ENCODE data around the gene EVC.

EVC gene

DNA sequence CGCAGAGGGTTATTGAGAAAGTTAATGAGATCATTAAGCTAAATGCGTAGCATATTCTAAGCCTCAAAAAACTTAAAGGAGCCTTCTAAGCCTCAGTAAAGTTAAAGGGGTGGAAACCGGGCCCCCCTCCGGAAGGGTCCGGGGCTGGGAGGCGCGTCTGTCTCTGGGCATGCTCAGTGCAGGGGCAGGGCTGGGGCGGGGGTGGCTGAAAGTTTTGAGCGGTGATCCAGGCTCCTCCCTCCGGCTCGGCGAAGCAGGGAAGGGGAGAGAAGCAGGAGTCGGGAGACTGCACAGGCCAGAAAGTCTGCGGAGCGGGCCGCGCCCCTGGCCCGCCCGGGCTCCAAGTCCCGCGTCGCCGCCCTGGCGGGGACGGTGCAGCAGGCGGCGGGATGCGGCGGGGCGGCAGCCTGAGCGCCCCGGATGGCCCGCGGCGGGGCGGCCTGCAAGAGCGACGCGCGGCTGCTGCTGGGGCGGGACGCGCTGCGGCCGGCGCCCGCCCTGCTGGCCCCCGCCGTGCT is at the start of gene EVC:
EVC (plus strand) TSS at position 241 of the 518 bp plus-strand sequence; CDS start at position 421, 180 bp downstream.
- peak; percentile 93 for DNase-seq (ENCODE audit: low spot score)

DNA sequence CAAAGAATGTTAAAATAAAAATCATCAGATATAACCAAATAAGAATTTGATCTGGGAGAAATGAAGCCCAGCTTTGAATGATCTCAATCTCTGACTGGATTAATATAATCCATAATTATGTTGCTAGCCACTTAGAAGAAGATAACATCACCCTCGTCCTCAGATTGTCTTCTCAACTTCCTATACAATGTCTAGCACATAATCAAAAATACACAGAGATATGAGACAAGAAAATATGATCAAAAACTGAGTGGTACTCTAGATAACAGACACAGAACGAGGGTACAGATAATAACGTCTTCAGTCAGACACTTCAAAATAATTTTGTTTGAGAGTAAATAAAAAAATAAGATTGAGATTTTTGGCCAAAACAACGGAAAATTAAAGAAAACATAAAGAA is 49.8 kb upstream of the EVC start:
- DNase-seq (ENCODE audit: low spot score): no peak

DNA sequence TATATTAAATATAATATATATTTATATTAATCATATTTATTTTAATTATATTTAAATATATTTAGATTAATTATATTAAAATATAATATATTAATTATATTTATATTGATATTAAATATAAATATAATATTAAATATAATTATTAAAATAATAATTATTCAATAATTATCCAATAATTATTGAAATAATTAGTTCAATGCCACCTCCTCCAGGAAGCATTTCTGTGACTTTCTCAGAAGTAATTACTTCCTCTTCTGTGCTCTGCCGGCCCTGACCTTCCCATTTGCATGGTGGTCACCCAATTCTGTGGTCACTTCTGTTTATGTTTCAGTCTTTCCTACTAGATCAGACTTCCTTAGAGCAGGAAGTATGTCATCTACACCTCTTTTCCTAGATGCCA is 48.4 kb upstream of the EVC start:
- no peak for DNase-seq (ENCODE audit: low spot score)

DNA sequence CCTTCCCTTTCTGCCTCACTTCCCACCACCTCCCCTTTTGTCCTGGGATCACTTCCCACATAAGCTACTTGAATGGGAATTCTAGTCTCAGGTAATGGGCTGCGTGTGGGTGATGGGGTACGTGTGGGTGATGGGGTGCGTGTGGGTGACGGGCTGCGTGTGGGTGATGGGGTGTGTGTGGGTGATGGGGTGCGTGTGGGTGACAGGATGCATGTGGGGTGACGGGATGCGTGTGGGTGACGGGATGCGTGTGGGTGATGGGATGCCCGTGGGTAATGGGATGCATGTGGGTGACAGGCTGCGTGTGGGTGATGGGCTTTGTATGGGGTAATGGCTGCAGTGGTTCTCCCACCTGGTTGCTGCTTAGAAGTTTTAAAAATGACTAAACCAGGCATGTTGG is 46.2 kb upstream of the EVC start:
- DNase-seq (ENCODE audit: low spot score): no peak

DNA sequence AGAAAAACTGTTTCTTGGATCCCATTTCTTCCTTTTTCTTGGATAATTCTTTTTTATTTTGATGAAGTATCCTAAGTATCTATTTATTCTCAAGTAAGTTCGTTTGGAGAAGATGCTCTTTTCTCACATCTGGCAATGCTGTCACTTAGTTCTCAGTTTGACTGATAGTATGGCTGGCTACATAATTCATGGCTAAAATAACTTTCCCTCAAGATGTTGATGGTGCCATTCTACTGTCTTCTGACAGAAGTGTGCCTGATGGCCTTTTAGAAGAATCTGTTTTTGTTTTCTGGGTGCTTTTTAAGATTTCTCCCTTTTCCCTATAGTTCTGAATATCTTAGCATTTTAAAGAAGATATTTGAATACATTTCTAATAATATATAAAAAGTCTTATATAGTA is 44.3 kb upstream of the EVC start:
- no peak for DNase-seq (ENCODE audit: low spot score)

DNA sequence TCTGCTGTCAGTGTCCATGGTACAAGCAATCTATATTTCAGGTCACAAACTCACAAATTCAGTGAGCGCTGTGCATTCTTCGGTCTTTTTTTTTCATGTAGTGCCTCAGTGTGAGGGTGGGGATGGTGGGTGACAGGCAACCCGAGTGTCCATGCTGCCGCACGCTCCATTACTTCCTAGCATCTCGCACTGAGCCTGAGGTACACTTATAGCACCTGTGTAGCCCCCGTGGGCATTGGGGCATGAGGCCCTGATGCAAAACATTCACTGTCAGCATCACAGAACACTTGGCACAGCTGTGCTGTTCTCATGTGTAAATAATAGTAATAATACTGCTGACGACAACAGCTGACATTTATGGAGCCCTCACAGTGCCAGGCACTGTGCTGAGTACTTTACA is 34.2 kb upstream of the EVC start:
- DNase-seq (ENCODE audit: low spot score): no peak

DNA sequence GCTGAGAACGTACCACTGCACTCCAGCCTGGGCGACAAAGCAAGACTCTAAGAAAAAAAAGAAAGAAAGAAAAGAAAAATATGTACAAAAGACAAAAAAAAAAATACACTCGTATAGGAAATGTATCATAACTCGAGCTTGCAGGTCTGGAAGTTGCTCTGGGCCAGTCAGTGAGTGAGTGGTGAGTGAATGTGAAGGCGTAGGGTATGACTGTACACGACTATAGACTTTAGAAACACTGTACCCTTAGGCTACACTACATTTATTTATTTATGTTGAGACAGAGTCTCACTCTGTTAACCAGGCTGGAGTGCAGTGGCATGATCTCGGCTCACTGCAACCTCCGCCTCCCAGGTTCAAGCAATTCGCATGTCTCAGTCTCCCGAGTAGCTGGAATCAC is 32.0 kb upstream of the EVC start:
- DNase-seq (ENCODE audit: low spot score): no peak

DNA sequence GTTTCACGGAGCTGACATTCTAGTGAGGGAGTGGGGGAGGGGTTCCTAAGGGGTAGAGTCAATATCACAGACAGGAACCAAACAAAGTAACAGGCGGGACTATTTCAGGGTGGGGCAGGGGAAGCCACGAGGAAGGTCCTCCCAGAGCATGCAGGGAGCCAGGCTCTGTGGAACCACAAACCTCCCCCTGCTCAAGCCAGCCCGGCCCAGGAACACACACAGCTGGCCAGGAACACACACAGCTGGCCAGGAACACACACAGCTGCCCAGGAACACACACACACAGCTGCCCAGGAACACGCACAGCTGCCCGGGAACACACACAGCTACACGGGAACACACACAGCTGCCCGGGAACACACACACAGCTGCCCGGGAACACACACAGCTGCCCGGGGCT is 27.4 kb upstream of the EVC start:
- DNase-seq (ENCODE audit: low spot score): no peak

DNA sequence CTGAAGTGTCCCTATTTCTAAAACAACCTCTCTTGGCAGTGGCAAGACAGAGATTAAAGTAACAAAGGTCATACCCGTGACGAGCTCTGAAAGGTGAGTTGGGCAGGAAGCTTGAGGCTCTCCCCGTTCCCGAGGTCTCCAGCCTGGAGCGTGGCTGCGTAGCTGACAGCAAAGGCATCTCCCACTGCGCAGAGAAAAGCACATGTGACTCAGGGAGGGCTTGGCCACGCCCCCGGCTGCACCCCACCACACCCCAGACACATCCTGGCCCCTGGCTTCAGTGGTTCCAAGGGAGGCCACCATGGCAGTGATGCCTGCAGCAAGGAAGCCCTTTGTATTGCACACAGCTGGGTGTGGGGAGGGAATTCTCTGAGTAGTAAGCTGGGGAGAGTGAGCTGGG is 25.7 kb upstream of the EVC start:
- no peak for DNase-seq (ENCODE audit: low spot score)

DNA sequence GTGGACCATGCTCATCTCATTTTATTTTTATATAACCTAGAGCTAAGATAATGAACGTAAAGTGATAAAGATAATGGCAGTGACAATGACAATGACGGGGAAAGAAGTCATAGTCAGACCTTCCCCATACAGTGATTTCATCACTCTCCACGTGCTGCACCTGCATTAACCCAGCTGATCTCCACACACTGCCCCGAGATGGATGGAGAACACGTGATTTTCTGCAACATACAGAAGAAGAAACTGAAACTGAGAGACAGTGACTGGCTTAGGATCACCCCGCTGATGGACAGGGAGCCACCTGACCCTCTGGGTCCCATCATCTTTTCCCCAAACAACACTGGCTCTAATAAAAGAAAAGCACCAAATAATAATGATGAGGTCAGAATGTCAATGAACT is 24.7 kb upstream of the EVC start:
- DNase-seq (ENCODE audit: low spot score): no peak

DNA sequence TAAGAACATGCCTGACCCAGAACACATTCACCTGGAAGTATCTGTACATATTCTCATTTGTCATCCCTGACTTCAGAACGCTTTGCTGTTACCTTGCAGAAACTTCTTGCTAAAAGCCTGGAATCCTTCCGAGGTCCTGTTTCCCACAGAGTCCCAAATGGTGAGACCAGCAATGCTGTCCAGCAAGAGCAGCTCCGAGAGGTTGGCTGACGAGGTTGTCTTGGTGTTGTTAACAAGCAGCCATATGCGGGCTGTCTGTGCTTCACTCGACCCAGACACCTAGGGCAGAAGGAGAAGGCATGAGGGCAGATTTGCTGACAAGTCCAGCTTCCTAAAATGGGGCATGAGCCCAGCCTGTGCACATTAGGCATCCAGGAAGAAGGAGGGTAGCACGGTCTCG is 21.9 kb upstream of the EVC start:
- no peak for DNase-seq (ENCODE audit: low spot score)

DNA sequence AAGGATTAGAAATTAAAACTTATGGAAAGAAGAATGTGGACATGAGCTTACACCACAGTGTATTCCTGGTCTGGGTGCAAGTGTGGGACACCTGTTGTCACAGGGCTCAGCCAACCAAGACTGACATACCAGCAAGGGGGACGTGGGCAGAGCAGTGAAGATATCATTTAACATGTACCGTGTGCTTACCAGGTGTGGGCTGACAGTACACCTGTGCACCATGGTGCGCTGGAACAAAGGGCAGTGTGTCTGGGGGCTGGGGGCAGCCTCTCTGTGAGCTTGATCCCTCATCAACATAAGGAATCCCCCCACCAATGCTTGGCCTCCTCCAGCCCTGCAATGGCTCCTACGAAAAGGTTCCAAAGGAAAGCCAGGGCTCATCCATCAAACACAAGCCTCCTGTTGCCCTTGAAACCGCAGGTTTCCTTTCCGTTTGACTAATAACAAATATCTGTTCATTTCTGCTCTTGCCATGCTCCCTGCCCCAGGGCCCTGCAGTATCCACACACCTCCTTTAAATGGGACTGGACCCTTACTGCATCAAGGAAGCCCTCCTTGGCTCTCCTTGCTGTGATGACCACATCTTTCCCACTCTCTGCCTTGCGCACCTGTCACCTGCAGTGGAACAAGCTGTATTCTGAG is 19.4 kb upstream of the EVC start:
- no peak for DNase-seq (ENCODE audit: low spot score)

DNA sequence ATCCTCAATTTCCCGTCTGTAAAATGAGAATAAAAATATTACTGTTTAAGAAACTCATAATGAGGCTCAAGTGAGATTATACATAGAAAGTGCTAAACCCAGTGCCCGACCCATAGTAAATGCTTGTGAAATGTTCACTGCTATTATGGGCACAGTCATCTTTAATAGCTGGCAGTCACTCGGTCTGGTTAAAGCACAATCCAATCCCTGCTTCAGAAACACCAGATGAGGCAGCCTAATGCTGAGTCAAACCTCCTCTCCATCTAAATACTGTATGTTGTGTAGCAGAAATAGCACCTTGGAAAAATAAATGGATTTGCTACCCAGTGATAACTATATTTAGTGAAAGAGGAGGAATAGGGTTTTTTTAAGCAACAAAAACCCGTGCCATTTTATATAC is 17.1 kb upstream of the EVC start:
- no peak for DNase-seq (ENCODE audit: low spot score)

DNA sequence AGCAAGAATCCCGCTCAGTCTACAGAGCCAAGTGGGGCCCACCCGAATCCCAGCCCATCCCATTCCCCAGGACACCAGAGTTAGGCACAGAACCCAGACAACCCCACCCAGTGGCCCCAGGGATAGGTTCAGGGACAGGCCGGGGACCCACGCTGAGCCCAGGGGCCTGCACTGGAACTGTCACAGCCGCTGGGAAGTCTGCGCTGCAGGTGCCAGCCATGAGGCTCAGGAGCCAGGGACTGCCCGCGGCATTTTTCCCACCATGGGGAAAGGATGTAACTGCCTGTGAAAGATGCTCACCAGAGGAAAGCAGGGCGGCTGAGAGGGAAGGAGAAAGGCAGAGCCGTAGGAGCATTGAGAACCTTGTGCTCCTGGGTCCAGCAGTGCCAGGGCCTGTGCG is 14.7 kb upstream of the EVC start:
- no peak for DNase-seq (ENCODE audit: low spot score)

DNA sequence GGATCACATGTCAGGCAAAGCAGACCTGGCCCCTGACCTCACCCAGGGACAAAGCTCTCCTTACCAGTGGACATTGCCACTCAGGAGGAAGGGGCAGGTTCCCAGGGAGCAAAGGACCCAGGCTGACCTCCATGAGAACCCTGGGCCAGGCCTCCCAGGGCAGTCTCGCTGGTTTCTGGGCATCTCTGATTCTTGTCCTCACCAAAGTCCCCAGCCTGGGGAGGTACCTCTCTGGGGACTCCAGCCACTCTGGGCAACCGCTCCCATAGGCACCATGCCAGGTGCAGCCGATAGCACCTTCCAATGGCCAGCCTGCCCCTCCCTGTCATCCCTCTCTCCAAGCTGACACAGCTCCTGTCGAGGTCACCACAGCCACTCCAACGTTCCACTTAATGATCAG is 10.5 kb upstream of the EVC start:
- no peak for DNase-seq (ENCODE audit: low spot score)

DNA sequence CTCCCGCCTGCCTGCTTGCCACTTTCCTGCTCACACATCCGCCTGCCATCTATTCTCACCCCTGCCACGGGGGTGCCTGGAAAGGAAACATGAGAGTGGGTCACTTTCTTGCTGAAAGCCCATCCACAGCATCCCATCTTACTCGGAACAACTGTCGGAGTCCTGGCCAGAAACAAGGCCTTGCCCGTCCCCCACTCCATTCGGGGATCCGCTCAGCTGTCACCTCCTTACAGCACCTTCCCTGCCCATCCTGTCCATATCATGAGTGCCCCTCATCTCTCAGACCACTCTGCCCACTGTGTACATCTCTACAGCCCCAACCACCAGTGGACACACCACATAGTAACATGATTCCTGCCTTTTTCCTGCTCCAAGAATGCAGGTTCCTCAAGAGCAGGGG is 9.0 kb upstream of the EVC start:
- no peak for DNase-seq (ENCODE audit: low spot score)

DNA sequence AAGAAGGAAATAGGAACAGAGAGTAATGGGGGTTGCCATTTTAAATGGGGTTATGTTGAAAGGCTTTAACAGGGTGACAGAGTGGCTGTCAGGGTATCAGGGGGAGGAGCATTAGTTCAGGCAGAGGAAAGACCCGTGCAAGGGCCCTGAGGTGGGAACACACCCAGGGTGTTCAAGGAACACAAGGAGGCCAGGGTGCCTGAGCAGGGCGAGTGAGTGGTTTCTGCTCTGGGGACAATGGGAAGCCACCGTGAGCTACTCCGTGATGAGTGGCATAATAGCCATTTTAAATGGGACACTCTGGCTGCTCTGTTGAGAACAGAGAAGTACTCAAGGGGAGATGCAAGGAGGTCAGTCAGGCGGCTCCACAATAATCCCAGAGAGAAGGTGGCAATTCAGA is 7.2 kb upstream of the EVC start:
- no peak for DNase-seq (ENCODE audit: low spot score)

DNA sequence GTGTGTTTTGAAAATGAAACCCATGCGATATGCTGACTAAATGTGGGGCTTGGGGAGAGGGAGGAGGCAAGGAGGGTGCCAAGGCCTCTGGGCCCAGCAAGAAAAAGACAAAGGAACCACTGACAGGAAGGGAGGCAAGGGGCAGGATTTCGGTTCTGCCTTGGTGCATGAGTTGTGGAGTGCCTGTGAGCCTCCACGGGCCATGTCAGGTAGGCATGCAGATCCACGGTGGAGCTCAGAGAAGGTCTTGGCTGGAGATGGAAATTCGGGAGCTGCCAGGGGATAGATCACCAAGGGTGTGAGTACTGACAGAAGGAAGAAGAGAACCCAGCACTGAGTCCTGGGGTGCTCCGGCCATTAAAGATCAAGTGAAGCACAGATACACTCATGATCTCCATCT is 6.7 kb upstream of the EVC start:
- DNase-seq (ENCODE audit: low spot score): no peak

DNA sequence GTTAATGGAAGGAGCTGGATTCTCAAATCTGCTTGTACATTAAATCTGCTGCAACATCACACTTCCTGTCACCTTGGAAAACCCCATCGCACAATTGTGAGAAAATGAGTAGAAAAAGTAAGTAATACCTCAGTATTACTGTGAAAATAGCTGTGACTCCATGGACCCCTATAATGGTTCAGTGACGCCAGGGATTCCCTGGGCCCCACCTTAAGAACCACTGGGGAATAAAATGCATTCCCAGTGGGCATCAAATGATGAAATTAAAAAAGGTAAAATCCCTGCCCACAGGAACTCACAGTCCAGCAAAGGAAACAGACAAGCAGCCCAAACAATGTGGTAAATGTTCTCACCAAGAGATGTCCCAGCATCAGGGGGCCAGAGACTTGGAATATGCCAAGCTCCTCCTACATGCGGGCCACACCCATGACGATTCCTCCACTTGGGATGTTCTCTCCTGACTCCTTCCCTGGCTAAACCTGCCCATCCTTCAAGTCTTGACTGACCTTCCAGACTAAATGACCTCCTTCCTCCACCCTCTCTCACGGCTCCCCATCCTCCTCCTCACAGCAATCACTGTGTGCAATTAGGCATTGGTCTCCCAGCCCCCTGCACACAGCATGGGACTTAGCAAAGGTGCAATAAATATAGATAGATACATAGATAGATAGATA is 5.2 kb upstream of the EVC start:
- DNase-seq (ENCODE audit: low spot score): no peak

DNA sequence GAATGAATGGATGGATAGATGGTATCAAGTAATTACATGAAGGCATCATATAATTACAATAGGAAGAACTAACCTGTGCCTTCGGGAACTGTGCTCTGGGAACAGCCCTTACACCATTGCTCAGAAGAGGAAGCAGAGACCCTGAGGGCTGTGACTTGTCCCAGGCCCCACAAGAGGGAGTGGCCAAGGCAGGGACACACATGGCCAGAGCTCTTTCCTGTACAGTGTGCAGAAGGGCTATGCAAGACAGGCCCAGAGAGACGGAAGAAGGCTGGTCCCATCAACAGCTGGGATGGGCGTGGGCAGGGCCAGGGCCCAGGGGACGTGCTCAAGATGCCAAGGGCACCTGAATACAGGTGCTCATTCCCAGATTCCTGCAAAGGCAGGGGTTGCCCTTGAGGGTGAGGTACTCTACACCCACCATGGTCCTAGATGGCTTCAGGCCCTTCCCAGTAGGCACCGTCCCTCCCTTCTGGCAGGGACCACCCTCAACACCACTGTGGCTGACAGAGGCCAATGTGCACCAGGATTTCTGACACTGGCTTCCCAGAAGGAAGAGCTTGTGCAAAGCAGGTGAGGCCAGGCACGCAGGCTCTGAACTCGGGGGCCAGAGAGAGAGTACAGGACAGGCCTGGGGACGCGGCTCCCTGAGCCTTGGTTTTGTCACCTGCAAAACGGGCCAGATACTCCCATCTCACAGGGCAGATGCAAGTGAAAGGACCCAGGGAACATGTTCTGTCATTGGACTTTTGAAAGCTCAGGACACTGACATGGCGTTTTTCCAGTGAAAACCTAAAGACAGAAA is 4.3 kb upstream of the EVC start:
- no peak for DNase-seq (ENCODE audit: low spot score)

DNA sequence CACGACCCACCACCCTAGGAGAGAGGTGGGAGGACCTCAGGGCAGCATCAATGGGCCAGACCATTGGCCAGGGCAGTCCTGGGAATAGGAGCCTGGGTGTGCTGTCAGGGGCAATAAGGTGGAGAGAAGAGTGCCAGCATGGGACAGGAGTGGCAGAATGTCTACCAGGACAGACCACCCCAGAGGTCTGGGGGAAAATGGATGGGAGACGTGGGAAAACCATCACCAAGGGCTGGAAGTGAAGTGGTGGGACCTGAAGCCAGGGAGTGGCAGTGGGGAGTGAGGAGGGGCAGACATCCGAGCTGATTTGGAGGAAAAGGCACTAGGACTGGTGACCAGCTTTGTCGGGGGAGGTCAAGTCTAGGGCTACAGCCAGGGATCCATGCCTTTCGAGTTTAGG is 3.6 kb upstream of the EVC start:
- no peak for DNase-seq (ENCODE audit: low spot score)

DNA sequence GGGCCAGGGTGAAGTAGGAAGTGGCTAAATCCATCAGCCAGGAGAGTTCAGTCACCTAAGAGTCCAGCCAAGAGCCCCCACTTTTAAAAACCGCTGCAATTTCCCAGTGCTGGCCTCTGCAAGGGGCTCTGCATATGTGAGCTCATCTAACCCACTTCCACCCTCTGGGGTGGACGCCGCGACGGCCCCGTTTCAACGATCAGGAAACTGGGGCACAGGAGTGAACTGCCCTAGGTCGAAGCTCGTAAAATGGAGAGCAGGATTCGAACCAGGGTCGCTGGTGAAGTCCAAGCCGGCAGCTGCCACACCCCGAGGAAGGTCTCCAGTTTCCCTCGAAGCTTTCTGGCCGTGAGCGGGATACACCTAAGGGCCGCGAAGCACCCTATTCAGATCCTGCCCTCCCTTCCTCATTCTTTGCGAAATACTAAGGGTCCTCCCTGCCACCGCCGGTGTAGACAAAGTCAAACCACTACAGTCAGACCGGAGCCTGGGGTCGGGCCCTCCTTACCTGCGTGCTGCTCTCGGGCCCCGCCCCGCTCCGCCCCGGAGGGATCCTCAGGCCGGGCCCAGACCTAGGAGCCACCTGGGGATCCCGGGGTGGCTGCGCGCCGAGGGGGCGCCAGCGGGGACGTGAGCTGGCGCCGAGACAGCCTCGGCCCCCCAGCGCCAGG is 3.1 kb upstream of the EVC start:
- peak; percentile 22 for DNase-seq (ENCODE audit: low spot score)

Data from AG08396 (cell line).